Activated T-cell treated with anti-CD3 and anti-CD28 coated beads for 1 hour (primary cell): ENCODE measurements around the gene PLEKHM3.

Source experiments
- DNase-seq: peaks from one replicate; pipeline ENCODE4 v3.0.0-alpha.2; 2020; ENCODE audit warnings: low read depth

The PLEKHM3 gene

GRCh38 chr2:207784898-207785297 lies 240.4 kb downstream of the PLEKHM3 start:
- DNase-seq: no peak

GRCh38 chr2:207783514-207783913 lies 241.8 kb downstream of the PLEKHM3 start:
- no peak for DNase-seq

- no peak for DNase-seq
These were observed 242.9 kb downstream of the PLEKHM3 start for GRCh38 chr2:207782238-207783030.

GRCh38 chr2:207779523-207779922 lies 245.8 kb downstream of the PLEKHM3 start:
- no peak for DNase-seq

- DNase-seq: no peak
These were observed 246.9 kb downstream of the PLEKHM3 start for GRCh38 chr2:207778298-207778882.

GRCh38 chr2:207777124-207777523 lies 248.2 kb downstream of the PLEKHM3 start:
- DNase-seq: no peak

GRCh38 chr2:207775473-207775872 lies 249.9 kb downstream of the PLEKHM3 start:
- no peak for DNase-seq

GRCh38 chr2:207772844-207773205 lies 252.5 kb downstream of the PLEKHM3 start:
- DNase-seq: no peak

- no peak for DNase-seq
These were observed 253.1 kb downstream of the PLEKHM3 start for GRCh38 chr2:207772081-207772843.

- DNase-seq: no peak
These were observed 253.9 kb downstream of the PLEKHM3 start for GRCh38 chr2:207771421-207771820.
